ENCODE results near the gene SPRR2E. TPM values are rescaled to one million over a fixed set of nuclear protein-coding genes. Genes with fewer than 3 reads are reported as not detected.
"Not testable (repeated sequence)": the region's sequence is repeated elsewhere in the genome, so short reads cannot be mapped to it uniquely, and the experiment has no call there.

Gene SPRR2E
- not detected for total RNA-seq
- long read RNA-seq, result 0 reads

DNA sequence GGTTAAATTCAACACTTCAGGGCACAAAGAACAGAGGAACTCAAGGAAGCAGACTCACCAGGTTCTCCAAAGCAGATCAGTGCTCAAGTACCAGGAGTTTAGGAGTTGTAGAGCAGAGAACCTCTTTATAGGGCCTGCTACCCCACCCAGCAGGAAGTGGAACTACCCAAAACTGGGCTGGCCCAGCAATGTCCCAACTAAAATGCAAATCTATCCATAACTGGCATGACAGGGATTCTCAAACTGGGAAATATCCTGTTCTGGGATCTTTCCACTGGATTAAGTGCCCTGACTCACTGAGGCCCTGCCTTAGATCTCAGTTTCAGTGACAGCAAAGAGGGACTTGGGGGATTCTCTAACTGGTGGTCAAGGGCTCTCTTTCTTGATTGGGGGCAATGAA is at the start of gene SPRR2E:
Gene SPRR2E, minus strand, starts transcription at position 101 of the 400 bp plus-strand sequence. CDS start 775 bp downstream, outside the sequence.
- no peak for DNase-seq (ENCODE audit: low spot score)

DNA sequence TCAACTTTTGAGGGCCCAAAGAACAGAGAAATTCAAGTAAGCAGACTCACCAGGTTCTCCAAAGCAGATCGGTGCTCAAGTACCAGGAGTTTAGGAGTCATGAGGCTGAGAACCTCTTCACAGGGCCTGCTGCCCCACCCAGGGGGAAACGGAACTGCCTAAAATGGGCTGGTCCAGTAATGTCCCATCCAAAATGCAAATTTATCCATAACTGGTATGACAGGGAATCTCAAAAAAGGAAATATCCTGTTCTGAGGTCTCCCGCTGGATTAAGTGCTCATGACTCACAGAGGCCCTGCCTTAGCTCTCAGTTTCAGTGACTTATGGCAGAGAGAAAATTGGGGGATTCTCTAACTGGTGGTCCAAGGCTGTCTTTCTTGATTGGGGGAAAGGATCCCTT is 47.1 kb upstream of the SPRR2E start:
- DNase-seq (ENCODE audit: low spot score), result no peak

DNA sequence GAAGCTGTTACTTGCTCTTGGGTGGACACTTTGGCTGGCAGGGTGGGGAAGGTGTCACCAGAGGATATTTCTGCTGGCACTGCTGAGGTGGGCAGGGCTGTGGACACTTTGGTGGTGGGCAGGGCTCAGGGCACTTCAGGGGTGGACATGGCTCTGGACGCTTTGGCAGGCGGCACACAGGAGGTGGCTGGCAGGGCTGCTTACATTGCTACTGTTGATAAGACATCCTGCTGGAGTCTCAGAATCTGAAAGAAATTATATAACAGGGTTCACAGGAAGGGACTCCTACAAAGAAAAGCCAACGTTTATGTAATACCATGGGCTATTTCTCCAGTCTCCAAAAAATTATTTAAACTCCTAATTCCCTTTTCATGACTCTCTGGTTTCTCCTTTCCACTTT is 46.2 kb upstream of the SPRR2E start:
- DNase-seq (ENCODE audit: low spot score), result no peak

DNA sequence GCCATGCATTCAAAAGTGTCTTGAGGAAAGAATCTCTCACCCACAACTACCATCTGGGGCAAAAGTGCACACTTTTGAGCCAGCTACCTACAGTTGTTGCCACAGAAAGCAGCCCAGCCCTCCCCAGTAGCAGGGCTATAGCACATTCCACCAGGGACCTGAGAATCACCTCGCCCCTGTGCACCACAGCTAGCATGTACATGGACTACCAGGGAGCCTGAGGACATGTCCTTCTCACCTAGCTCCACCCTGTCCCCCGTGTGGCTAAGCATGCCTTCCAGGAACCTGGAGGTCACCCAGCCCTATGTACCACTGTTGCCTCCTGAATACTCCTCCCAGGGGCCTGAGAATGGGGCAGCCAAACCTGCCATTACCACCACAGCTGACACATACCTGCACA is 39.4 kb upstream of the SPRR2E start:
- DNase-seq (ENCODE audit: low spot score), result no peak

DNA sequence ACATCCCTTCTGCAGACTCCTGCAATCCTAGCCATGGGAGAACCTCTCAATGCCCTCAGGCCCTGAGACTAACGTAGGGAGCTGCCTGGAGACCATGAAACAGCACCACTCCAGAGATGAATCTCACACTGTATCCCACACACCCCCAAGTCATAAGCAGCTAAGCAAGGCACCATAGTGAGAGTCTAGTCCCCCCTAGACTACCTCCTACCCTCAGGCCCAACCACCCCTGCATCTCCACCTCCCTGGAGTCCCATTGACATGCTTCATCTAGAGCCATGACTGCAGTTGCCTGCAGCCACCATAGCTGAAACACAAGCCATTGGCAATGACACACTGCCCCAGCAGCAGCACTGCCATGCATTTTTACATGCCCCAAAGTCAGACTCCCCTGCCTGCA is 38.9 kb upstream of the SPRR2E start:
- no peak for DNase-seq (ENCODE audit: low spot score)

DNA sequence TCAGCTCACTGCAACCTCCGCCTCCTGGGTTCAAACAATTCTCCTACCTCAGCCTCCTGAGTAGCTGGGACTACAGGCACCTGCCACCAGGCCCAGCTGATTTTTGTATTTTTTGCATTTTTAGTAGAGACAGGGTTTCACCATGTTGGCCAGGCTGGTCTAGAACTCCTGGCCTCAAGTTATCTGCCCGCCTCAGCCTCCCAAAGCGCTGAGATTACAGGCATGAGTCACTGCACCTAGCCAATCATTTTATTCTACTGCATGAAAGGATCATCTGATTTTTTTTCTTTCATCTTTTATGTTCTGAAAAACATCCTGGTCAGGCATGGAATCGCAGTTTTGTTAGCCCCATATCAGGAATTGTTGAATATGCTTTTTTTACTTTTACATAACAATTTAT is 34.4 kb upstream of the SPRR2E start:
- not testable (repeated sequence) for DNase-seq (ENCODE audit: low spot score)

DNA sequence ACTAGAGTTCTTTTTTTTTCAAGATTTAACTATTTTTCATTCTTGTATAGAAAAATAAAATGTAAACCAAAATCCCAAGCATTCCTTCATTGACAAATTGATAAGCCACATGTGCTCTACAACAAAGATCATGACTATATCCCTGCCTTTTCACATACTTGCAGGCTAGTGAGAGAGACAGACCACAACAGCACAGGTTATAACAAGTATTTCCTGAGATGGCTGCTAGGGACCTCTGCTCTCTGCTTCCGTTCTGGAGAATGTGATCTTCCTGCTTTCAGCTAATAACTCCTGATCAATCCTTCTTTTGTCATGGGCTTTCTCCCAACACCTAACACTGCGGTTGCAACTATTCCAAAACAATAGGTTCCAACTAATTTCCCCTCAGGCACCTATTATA is 33.0 kb upstream of the SPRR2E start:
- DNase-seq (ENCODE audit: low spot score), result no peak

DNA sequence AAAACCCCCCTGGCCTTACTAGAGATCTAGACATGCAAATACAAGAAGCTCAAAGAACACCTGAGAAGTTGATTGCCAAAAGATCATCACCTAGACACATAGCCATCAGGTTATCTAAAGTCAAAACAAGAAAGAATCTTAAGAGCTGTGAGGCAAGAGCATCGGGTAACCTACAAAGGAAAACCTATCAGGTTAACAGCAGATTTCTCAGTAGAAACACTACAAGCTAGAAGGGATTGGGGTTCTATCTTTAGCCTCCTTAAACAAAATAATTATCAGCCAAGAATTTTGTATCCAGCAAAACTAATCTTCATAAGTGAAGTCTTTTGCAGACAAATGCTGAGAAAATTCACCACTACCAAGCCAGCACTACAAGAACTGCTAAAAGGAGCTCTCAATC is 31.2 kb upstream of the SPRR2E start:
- no peak for DNase-seq (ENCODE audit: low spot score)

DNA sequence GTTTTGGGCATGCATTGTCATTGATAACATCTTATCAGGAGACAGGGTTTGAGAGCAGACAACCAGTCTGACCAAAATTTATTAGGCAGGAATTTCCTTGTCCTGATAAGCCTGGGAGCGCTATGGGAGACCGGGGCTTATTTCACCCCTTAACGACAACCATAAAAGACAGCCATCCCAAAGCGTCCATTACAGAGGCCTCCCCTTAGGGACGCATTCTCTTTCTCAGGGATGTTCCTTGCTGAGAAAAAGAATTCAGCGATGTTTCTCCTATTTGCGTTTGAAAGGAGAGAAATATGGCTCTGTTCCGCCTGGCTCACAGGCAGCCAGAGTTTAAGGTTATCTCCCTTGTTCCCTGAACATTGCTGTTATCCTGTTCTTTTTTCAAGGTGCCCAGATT is 29.5 kb upstream of the SPRR2E start:
- DNase-seq (ENCODE audit: low spot score), result not testable (repeated sequence)

DNA sequence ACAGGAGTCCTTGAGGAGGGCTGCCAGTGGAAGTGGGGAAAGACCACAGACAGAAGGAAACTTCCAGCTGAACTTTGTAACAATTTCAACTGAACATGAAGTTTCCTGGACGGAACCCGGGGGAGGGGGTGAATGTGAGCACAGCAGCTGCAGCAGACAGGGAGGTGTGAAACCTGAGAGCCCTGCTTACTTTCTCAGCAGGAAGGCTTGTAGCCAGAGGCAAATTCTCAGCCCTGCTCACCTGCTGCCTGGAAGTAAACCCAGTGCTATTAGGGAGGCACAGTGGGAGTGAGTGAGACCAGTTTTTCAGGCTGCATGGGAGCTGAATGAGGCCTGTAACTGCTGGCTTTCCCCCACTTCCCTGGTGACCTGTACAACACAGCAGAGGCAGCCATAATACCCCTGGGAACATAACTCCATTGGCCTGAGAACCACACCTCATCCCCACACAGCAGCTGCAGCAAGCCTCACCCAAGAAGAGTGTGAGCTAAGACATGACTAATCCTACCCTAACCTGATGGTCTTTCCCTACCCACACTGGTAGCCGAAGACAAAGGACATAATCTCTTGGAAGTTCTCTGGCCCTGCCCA is 28.6 kb upstream of the SPRR2E start:
- DNase-seq (ENCODE audit: low spot score), result no peak

DNA sequence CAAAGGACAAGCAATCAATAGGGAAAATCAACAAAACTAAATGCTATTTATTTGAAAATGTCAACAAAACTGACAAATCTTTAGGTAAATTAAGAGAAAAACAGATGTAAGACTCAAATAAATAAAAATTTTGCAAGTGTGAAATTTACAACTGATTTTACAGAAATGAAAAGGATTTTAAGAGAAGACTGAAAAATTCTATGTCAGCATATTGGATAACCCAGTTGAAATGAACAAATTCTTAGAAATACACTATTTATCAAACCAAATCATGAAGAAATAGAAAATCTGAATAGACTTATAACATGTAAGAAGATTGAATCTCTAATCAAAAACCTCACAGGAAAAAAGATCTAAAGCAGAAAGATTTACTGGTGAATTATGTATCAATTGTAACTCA is 26.6 kb upstream of the SPRR2E start:
- DNase-seq (ENCODE audit: low spot score), result no peak

DNA sequence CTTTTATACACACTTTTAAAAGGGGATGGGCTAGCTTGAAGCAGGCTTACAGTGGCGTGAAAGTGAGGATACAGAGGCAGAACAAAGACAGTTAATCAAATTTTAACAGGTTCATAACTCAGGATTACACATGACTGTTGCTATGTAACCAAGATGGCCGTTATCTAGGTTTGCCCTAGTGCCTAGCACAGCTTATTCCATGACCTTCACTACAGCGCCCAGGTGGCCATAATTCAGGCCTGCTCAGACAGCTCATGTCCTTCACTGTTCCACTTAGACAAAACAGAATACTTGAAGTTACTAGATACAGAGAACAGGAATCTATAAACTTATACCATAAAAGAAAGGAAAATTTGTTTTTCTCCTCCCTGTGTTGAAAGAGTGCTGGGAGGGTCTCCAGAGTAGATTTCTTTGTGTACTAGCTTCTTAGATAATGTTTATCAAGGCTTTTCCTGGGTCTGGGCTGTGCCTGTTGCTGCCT is 25.2 kb upstream of the SPRR2E start:
- DNase-seq (ENCODE audit: low spot score), result no peak

DNA sequence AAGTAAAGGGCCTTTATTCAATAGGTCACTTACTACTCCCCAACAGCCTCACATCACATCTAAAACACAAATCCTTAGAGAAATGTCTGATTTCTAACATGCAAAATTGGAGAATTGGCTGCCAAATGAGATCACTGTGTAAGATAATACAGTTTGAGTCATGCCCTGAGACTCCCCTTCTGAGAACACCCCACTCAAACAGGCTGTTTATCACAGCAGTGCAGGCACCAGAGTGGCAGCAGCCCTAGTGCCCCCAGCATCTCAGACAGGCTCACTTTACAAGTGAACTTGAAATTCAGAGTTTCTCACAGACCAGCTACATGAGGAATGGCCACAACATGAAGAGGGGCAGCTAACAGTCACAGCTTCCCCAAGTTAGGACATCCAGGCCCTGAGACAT is 20.9 kb upstream of the SPRR2E start:
- DNase-seq (ENCODE audit: low spot score), result not testable (repeated sequence)

DNA sequence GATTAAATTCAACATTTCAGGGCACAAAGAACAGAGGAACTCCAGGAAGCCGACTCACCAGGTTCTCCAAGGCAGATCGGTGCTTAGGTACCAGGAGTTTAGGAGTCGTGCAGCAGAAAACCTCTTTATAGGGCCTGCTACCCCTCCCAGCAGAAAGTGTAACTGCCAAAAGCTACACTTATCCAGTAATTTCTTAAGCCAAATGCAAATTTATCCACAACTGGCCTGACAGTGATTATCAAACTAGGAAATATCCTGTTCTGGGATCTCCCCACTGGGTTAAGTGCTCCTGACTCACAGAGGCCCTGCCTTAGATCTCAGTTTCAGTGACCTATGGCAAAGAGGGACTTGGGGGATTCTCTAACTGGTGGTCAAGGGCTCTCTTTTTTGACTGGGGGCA is 19.1 kb upstream of the SPRR2E start, which contains the start of gene SPRR2F:
Gene SPRR2F, minus strand, starts transcription at position 101 of the 400 bp plus-strand sequence. CDS start 783 bp downstream, outside the sequence.
- DNase-seq (ENCODE audit: low spot score), result no peak

DNA sequence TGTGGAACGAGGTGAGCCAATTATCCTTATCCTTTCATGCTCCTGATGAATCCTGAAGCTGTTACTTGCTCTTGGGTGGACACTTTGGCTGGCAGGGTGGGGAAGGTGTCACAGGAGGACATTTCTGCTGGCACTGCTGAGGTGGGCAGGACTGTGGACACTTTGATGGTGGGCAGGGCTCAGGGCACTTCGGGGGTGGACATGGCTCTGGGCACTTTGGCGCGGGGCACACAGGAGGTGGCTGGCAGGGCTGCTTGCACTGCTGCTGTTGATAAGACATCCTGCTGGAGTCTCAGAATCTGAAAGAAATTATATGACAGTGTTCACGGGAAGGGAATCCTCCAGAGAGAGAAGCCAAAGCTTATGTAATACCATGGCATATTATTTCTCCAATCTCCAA is 18.1 kb upstream of the SPRR2E start:
- DNase-seq (ENCODE audit: low spot score), result not testable (repeated sequence)

DNA sequence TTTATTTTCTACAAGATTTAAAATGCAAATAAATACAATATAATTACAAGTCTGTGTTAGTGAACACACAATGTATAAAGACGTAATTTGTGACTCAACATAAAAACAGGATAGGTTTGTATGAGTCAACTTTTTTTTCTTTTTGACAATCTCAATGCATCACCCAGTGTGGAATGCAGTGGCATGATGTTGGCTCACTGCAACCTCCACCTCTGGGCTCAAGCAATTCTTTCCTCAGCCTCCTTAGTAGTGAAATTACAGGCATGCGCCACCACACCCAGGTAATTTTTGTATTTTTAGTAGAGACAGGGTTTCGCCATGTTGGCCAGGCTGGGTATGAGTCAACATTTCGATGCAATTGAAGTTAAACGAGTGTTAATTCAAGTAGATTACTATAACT is 5.9 kb upstream of the SPRR2E start:
- no peak for DNase-seq (ENCODE audit: low spot score)

DNA sequence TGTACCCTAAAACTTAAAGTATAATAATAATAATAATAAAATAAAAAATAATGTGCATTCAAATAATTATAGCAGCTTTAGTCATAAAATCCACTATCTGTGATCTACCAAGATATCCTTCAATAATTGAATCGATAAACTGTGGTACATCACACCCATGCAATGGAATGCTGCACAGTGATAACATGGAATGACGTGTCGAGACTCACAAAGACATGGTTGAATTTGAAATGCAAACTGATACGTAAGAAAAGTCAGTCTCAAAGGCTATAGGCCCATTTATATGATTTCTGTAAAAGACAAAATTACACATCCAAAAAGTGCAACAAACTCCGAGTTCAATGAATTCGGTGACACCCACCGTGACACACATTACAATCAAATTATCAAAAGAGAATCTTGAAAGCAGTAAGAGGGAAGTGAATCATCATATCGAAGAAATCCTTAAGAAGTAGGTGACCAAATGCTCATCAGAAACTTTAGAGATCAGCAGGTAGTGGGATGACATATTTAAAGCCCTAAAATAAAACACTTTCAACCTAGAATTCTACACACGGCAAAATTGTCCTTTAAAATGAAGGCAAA is 5.2 kb upstream of the SPRR2E start:
- no peak for DNase-seq (ENCODE audit: low spot score)

DNA sequence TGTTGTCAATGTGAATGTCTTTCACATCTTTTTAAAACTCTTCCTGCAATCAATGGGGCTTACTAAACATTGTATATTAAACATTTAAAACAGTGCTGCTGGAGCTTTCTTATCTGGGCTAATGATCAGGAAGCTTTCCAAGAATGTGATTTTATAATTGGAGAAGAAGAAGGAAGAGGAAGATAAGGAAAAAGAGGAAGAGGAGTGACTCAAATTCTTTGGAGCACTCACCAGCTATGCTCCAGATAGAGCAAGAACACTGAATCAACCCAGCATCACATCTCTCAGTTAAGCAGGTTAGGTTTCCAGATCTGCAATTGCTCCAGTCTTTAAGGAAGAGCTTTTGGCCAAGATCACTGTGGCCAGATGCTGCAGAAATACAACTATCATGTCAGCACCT is 1.4 kb upstream of the SPRR2E start:
- DNase-seq (ENCODE audit: low spot score), result no peak

DNA sequence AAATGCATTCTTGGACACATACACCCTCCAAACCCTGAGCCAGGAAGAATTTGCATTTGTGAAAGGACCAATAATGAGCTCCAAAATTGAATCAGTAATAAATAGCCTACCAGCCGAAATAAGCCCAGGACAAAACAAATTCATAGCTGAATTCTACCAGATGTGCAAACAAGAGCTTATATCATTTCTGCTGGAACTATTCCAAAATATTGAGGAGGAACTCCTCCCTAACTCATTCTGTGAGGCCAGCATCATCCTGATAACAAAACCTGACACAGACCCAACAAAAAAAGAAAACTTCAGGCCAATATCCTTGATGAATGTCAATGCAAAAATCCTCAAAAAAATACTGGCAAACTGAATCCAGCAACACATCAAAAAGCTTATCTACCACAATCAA is 6.7 kb downstream of the SPRR2E start:
- DNase-seq (ENCODE audit: low spot score), result no peak

DNA sequence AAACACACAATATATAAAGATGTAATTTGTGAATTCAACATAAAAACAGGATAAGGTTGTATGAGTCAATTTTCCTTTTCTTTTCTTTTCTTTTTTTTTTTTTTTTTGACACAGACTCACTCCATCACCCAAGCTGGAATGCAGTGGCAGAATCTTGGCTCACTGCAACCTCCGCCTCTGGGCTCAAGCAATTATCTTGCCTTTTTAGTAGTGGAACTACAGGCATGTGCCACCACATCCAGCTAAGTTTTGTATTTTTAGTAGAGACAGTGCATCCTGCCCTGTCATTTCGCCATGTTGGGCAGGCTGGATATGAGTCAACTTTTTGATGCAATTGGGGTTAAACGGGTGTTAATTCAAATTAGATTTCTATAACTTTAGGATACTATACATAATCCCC is 12.6 kb downstream of the SPRR2E start:
- no peak for DNase-seq (ENCODE audit: low spot score)

DNA sequence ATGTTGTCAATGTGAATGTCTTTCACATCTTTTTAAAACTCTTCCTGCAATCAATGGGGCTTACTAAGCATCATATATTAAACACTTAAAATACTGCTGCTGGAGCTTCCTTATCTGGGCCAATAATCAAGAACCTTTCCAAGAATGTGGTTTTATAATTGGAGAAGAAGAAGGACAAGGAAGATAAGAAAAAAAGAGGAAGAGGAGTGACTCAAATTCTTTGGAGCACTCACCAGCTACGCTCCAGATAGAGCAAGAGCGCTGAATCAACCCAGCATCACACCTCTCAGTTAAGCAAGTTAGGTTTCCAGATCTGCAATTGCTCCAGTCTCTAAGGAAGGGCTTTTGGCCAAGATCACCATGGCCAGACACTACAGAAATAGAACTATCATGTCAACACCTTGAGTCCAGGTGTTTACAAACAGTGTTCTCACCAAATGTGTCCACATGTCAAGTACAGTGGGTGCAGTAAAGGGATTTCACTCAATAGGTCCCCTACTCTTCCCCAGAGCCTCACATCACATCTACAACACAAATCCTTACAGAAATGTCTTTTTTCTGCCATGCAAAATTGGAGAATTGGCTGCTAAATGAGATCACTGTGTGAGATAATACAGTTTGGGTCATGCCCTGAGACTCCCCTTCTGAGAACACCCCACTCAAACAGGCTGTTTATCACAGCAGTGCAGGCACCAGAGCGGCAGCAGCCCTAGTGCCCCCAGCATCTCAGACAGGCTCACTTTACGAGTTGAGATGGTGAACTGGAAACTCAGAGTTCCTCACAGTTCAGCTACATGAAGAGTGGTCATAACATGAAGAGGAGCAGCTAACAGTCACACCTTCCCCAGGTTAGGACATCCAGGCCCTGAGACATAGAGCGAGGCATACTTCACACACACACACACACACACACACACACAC is 21.3 kb downstream of the SPRR2E start:
- no peak for DNase-seq (ENCODE audit: low spot score)

DNA sequence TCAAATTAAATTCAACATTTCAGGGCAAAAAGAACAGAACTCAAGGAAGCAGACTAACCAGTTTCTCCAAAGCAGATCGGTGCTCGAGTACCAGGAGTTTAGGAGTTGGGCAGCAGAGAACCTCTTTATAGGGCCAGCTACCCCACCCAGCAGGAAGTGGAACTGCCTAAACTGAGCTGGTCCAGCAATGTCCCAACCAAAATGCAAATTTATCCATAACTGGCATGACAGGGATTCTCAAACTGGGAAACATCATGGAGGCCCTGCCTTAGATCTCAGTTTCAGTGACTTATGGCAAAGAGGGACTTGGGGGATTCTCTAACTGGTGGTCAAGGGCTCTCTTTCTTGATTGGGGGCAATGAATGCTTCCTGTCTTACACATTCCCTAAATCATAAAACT is 22.8 kb downstream of the SPRR2E start, which contains the start of gene SPRR2B:
Gene SPRR2B, minus strand, starts transcription at position 101 of the 400 bp plus-strand sequence. CDS start 772 bp downstream, outside the sequence.
- DNase-seq (ENCODE audit: low spot score), result no peak

All from mesenteric fat pad (tissue), 1 donor.